HCT116 (cell line): Measurements from ENCODE around the gene PTPN18.

ENCODE experiments used
- ELF1 ChIP-seq: IDR thresholded peaks from 2 replicates; pipeline ENCODE4 v1.6.1; 2012; ENCODE audit warnings: low read depth, borderline replicate concordance
- EZH2 ChIP-seq: fragments of 200-600 bp; sonication (generic); IDR thresholded peaks from 2 replicates; pipeline ENCODE4 v1.6.1; 2017; ENCODE audit warnings: antibody characterized with exemption, mixed run types
- EZH2phosphoT487 ChIP-seq: fragments of 200-600 bp; IDR thresholded peaks from 2 replicates; pipeline ENCODE4 v1.6.1; 2018; ENCODE audit warnings: antibody characterized with exemption, borderline replicate concordance
- POLR2A ChIP-seq: IDR thresholded peaks from 2 replicates; pipeline ENCODE4 v1.7.0; 2011; ENCODE audit warnings: borderline replicate concordance; ENCODE audit not compliant: insufficient read depth, insufficient read length; ENCODE audit errors: extremely low read depth
- POLR2AphosphoS5 ChIP-seq: IDR thresholded peaks from 2 replicates; pipeline ENCODE4 v1.6.1; 2011; ENCODE audit warnings: mild to moderate bottlenecking, low read depth, low read length, moderate library complexity
- RAD21 ChIP-seq: IDR thresholded peaks from 2 replicates; pipeline ENCODE4 v1.6.1; 2012; ENCODE audit warnings: low read depth, mild to moderate bottlenecking
- SP1 ChIP-seq: IDR thresholded peaks from 2 replicates; pipeline ENCODE4 v1.6.1; 2012; ENCODE audit warnings: low read depth
- YY1 ChIP-seq: IDR thresholded peaks from 2 replicates; pipeline ENCODE4 v1.6.1; 2011; ENCODE audit warnings: low read length, low read depth, moderate library complexity, mild to moderate bottlenecking; ENCODE audit not compliant: insufficient replicate concordance; ENCODE audit errors: extremely low read depth
- ZFX ChIP-seq: fragments of 450-650 bp; IDR thresholded peaks from 2 replicates; pipeline ENCODE4 v1.6.1; 2017
- TF ChIP-seq, protein P1 (sequence below): IDR thresholded peaks from 2 replicates; pipeline ENCODE4 v1.6.1; 2012
- TF ChIP-seq, protein P2 (sequence below): IDR thresholded peaks from 2 replicates; pipeline ENCODE4 v1.6.1; 2012
- TF ChIP-seq, protein P3 (sequence below), 3 experiments: fragments of 200-600 bp in 1 of 3; sonication (generic) in 1 of 3; IDR thresholded peaks in 2 of 3; conservative IDR thresholded peaks in 1 of 3; 2 replicates each; pipeline ENCODE4 v1.5.1; 2012 to 2017; ENCODE audit warnings: low read depth in 2 of 3, low read length in 2 of 3, antibody characterized with exemption in 1 of 3, borderline replicate concordance in 1 of 3, control low read depth in 1 of 3, mild to moderate bottlenecking in 1 of 3, mixed read lengths in 1 of 3, mixed run types in 1 of 3, moderate library complexity in 1 of 3; ENCODE audit not compliant: insufficient read depth in 1 of 3
- TF ChIP-seq, protein P4 (sequence below): IDR thresholded peaks from 2 replicates; pipeline ENCODE4 v1.6.1; 2012; ENCODE audit warnings: low read depth

DNA sequence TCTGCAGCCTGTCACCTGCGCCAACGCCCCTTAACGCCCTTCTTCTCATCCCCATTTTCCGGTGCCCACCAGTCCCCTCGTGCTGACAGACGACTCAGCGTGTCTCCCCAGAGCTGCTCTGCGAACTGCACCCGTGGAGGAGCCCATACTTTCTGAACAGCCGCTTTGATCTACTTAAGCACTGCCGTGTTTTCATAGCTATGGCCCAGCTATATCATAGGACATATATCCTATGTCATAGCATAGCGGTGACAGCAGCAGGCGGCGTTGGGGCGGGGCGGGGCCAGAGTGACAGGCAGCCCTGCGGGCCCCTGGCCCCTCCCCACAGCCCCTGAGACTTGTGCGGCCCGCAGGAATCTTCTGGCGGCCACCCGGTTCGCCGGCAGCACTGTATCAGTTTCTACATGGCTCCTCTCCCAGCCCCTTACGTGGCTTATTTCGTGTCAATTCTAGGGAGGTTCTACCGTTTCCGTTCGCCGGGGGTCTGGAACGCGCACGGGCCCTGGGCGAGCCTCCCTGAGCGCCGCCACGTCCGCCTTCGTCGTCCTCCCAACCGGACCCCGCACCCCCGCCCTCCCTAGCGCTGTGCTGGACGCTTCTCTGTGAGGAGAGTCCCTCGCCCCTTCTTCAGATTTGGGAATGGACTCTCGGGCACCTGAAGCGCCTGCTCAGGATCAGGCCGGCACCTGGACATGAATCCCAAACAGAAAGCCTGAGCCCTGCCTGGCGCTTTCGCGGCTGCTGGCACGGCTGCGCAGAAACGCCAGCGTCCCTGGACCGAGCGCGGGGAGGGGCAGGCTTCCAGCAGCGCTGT is 35.4 kb downstream of the PTPN18 start:
- TF ChIP-seq, protein P1, sequence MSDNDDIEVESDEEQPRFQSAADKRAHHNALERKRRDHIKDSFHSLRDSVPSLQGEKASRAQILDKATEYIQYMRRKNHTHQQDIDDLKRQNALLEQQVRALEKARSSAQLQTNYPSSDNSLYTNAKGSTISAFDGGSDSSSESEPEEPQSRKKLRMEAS: no peak
- TF ChIP-seq, protein P2, sequence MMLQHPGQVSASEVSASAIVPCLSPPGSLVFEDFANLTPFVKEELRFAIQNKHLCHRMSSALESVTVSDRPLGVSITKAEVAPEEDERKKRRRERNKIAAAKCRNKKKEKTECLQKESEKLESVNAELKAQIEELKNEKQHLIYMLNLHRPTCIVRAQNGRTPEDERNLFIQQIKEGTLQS: no peak
- TF ChIP-seq YY1 (peak; percentile 16), EZH2phosphoT487 (no peak), POLR2A (peak; percentile 70), POLR2AphosphoS5 (peak; percentile 78), RAD21 (no peak), SP1 (no peak), ELF1 (no peak), ZFX (peak; percentile 42; the same call in 1 of the 2 replicates), EZH2 (no peak)
- TF ChIP-seq, protein P3, sequence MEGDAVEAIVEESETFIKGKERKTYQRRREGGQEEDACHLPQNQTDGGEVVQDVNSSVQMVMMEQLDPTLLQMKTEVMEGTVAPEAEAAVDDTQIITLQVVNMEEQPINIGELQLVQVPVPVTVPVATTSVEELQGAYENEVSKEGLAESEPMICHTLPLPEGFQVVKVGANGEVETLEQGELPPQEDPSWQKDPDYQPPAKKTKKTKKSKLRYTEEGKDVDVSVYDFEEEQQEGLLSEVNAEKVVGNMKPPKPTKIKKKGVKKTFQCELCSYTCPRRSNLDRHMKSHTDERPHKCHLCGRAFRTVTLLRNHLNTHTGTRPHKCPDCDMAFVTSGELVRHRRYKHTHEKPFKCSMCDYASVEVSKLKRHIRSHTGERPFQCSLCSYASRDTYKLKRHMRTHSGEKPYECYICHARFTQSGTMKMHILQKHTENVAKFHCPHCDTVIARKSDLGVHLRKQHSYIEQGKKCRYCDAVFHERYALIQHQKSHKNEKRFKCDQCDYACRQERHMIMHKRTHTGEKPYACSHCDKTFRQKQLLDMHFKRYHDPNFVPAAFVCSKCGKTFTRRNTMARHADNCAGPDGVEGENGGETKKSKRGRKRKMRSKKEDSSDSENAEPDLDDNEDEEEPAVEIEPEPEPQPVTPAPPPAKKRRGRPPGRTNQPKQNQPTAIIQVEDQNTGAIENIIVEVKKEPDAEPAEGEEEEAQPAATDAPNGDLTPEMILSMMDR (IDR thresholded peaks at IDR 0.05 in 2 of 3, conservative IDR thresholded peaks at IDR 0.05 in 1 of 3; ENCODE audit: borderline replicate concordance in 1 of 3, insufficient read depth in 1 of 3, low read depth in 2 of 3, low read length in 2 of 3): no peak
- TF ChIP-seq, protein P4, sequence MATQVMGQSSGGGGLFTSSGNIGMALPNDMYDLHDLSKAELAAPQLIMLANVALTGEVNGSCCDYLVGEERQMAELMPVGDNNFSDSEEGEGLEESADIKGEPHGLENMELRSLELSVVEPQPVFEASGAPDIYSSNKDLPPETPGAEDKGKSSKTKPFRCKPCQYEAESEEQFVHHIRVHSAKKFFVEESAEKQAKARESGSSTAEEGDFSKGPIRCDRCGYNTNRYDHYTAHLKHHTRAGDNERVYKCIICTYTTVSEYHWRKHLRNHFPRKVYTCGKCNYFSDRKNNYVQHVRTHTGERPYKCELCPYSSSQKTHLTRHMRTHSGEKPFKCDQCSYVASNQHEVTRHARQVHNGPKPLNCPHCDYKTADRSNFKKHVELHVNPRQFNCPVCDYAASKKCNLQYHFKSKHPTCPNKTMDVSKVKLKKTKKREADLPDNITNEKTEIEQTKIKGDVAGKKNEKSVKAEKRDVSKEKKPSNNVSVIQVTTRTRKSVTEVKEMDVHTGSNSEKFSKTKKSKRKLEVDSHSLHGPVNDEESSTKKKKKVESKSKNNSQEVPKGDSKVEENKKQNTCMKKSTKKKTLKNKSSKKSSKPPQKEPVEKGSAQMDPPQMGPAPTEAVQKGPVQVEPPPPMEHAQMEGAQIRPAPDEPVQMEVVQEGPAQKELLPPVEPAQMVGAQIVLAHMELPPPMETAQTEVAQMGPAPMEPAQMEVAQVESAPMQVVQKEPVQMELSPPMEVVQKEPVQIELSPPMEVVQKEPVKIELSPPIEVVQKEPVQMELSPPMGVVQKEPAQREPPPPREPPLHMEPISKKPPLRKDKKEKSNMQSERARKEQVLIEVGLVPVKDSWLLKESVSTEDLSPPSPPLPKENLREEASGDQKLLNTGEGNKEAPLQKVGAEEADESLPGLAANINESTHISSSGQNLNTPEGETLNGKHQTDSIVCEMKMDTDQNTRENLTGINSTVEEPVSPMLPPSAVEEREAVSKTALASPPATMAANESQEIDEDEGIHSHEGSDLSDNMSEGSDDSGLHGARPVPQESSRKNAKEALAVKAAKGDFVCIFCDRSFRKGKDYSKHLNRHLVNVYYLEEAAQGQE: no peak
